Measurements from ENCODE around the gene FOXI2.

The FOXI2 gene

DNA sequence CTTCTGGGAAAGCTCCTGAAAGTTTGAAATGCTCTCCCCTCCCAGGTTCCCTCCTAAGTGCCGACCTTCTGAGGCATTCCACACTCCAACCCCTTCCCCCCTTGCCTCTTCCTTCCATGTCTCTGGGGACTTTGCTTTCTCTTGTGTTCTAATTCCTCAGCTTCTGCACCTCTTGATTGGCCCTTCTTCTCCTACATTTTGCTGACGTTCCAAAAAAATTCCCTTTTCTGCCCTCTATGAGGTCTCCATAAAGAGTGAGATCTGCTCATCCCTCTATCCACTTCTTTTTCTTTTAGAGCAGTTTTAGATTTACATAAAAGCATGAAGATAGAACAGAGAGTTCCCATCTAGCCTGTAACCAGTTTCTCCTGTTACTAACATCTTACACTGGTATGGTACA is 22.3 kb downstream of the FOXI2 start:
- DNase-seq (ENCODE audit: low read depth), result no peak
- TF ChIP-seq, protein P1, sequence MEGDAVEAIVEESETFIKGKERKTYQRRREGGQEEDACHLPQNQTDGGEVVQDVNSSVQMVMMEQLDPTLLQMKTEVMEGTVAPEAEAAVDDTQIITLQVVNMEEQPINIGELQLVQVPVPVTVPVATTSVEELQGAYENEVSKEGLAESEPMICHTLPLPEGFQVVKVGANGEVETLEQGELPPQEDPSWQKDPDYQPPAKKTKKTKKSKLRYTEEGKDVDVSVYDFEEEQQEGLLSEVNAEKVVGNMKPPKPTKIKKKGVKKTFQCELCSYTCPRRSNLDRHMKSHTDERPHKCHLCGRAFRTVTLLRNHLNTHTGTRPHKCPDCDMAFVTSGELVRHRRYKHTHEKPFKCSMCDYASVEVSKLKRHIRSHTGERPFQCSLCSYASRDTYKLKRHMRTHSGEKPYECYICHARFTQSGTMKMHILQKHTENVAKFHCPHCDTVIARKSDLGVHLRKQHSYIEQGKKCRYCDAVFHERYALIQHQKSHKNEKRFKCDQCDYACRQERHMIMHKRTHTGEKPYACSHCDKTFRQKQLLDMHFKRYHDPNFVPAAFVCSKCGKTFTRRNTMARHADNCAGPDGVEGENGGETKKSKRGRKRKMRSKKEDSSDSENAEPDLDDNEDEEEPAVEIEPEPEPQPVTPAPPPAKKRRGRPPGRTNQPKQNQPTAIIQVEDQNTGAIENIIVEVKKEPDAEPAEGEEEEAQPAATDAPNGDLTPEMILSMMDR (conservative IDR thresholded peaks at IDR 0.05; ENCODE audit: low read depth, low read length), result no peak
- H3K4me3 ChIP-seq (ENCODE audit: low read length), result no peak overlapping the region

DNA sequence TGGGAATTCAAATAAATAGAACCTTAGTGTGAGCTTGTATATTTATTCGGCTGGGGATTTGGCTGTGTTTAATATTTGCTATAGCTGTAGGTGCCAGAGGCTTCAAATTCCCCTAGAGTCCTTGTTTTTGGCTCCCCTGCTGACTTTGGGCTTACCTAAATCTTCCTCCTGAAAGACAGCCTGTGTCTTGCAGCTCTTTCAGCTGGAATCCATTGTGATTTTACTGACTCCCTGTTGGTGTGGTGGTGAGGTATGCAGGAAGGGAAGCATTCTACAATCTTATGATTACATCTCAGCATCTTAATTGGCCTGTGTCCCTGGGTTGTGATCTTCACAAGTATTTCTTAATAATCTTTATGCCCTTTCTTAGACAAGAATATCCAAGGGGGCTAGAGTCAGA is 25.9 kb downstream of the FOXI2 start:
- no peak overlapping the region for H3K4me3 ChIP-seq (ENCODE audit: low read length)
- no peak for DNase-seq (ENCODE audit: low read depth)
- TF ChIP-seq, protein P1 (conservative IDR thresholded peaks at IDR 0.05; ENCODE audit: low read depth, low read length), result no peak

- TF ChIP-seq, protein P1 (conservative IDR thresholded peaks at IDR 0.05; ENCODE audit: low read depth, low read length), result no peak
- DNase-seq (ENCODE audit: low read depth), result no peak
- no peak overlapping the region for H3K4me3 ChIP-seq (ENCODE audit: low read length)
Measured at GRCh38 chr10:127774766-127775559, 38.0 kb downstream of the FOXI2 start.

DNA sequence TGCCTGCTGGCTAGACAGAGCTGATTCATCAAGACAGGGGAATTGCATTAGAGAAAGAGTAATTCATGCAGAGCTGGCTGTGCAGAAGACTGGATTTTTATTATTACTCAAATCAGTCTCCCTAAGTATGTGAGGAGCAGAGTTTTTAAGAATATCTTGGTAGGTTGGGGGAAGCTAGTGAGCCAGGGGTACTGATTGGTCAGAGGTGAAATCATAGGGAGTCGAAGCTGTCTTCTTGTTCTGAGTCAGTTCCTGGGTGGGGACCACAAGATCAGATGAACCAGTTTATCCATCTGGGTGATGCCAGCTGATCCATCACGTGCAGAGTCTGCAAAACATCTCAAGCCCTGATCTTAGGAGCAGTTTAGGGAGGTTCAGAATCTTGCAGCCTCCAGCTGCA is 39.8 kb downstream of the FOXI2 start:
- no peak overlapping the region for H3K4me3 ChIP-seq (ENCODE audit: low read length)
- TF ChIP-seq, protein P1 (conservative IDR thresholded peaks at IDR 0.05; ENCODE audit: low read depth, low read length), result no peak
- DNase-seq (ENCODE audit: low read depth), result no peak

- no peak for DNase-seq (ENCODE audit: low read depth)
- TF ChIP-seq, protein P1 (conservative IDR thresholded peaks at IDR 0.05; ENCODE audit: low read depth, low read length), result no peak
- no peak overlapping the region for H3K4me3 ChIP-seq (ENCODE audit: low read length)
Measured at GRCh38 chr10:127781412-127781811, 44.4 kb downstream of the FOXI2 start.

- no peak for DNase-seq (ENCODE audit: low read depth)
- H3K4me3 ChIP-seq (ENCODE audit: low read length), result no peak overlapping the region
- TF ChIP-seq, protein P1 (conservative IDR thresholded peaks at IDR 0.05; ENCODE audit: low read depth, low read length), result no peak
Measured at GRCh38 chr10:127787873-127788272, 50.9 kb downstream of the FOXI2 start.

- TF ChIP-seq, protein P1 (conservative IDR thresholded peaks at IDR 0.05; ENCODE audit: low read depth, low read length), result no peak
- H3K4me3 ChIP-seq (ENCODE audit: low read length), result no peak overlapping the region
- DNase-seq (ENCODE audit: low read depth), result no peak
Measured at GRCh38 chr10:127790066-127790624, 53.2 kb downstream of the FOXI2 start.
